AG04450 (cell line): ENCODE measurements around the gene DPEP2NB. TPM values are rescaled to one million over a fixed set of nuclear protein-coding genes. Genes with fewer than 3 reads are reported as not detected.

Experiments used
- CTCF ChIA-PET: fragments of 300-600, 350-600 bp; formaldehyde crosslinking; extraction: SDS; loops from one replicate; lab custom pipeline; 2022; ENCODE audit warnings: antibody characterized with exemption, inconsistent platforms; lab: Charles Lee
- POLR2A ChIA-PET: fragments of 350-600 bp; formaldehyde crosslinking; extraction: SDS; loops from one replicate; lab custom pipeline; 2021; ENCODE audit warnings: antibody characterized with exemption, inconsistent platforms; lab: Yijun Ruan, JAX
- DNase-seq: peaks from one replicate; pipeline ENCODE4 v3.0.0-alpha.2; 2011; ENCODE audit warnings: low read depth, low spot score
- H3K27ac ChIP-seq: one replicate; pipeline ENCODE4 v1.5.1; 2012; ENCODE audit warnings: low read depth, low read length, control low read depth
- H3K27me3 ChIP-seq: one replicate; pipeline ENCODE4 v1.6.0; 2012; ENCODE audit warnings: low read length; ENCODE audit not compliant: control insufficient read depth, insufficient read depth
- H3K4me3 ChIP-seq: 2 replicates; pipeline ENCODE4 v1.5.1; 2011; ENCODE audit warnings: mild to moderate bottlenecking, low read depth, low read length, control low read depth
- H3K9me3 ChIP-seq: 2 replicates; pipeline ENCODE4 v1.5.1; 2012; ENCODE audit warnings: low read length; ENCODE audit not compliant: control insufficient read depth, insufficient read depth
- CTCF ChIP-seq: IDR thresholded peaks from 2 replicates; pipeline ENCODE4 v1.5.1; 2011; ENCODE audit warnings: low read depth, low read length, control low read depth, inconsistent platforms
- polyA plus RNA-seq: library from polyadenylated mRNA; depleted of rRNA; stranded (reverse); fragments of >200 nt; gene quantifications from 2 replicates; pipeline ENCODE4 v1.2.3, GENCODE V29; 2011

DPEP2NB gene
- polyA plus RNA-seq, 1 experiment, result not detected

GRCh38 chr16:68055395-68055794 lies 39.7 kb upstream of the DPEP2NB start:
- CTCF ChIA-PET, result interaction anchor here (0.6 to 1.5 kb wide), 3 partner anchors 8 to 16 kb away, joined by 3 to 4 read pairs (median 3); no protein-coding TSS in a partner anchor
- Histone ChIP-seq H3K4me3 (no peak overlapping the region), H3K27me3 (no peaks in the 10 kb centered on the region), H3K9me3 (no peaks in the 10 kb centered on the region), H3K27ac (no peak overlapping the region)
- no peak for DNase-seq
- POLR2A ChIA-PET, result no interaction called here
- no peak for TF ChIP-seq CTCF

- Histone ChIP-seq H3K27me3 (no peaks in the 10 kb centered on the region), H3K9me3 (no peaks in the 10 kb centered on the region), H3K27ac (no peak overlapping the region), H3K4me3 (no peak overlapping the region)
- ChIA-PET POLR2A (no interaction called here), CTCF (interaction anchor here (1.3 kb wide), 1 partner anchor 9 kb away, joined by 6 read pairs; no protein-coding TSS in a partner anchor)
- no peak for TF ChIP-seq CTCF
- DNase-seq, result no peak
Measured at GRCh38 chr16:68049449-68049848, 33.7 kb upstream of the DPEP2NB start.

- ChIA-PET POLR2A (interaction anchor here (1.1 kb wide), 1 partner anchor 24 kb away, joined by 3 read pairs; no protein-coding TSS in a partner anchor), CTCF (interaction anchor here (0.8 kb wide), 1 partner anchor 54 kb away, joined by 3 read pairs; no protein-coding TSS in a partner anchor)
- TF ChIP-seq CTCF, result no peak
- Histone ChIP-seq H3K4me3 (no peak overlapping the region), H3K27ac (no peak overlapping the region), H3K9me3 (no peaks in the 10 kb centered on the region), H3K27me3 (no peaks in the 10 kb centered on the region)
- no peak for DNase-seq
Measured at GRCh38 chr16:68047987-68048386, 32.3 kb upstream of the DPEP2NB start.

GRCh38 chr16:68046106-68046505 lies 30.4 kb upstream of the DPEP2NB start:
- ChIA-PET POLR2A (interaction anchor here (0.7 kb wide), 1 partner anchor 191 kb away, joined by 5 read pairs; no protein-coding TSS in a partner anchor), CTCF (interaction anchor here (0.7 to 2.3 kb wide), 2 partner anchors 19 to 82 kb away, joined by 5 to 7 read pairs; no protein-coding TSS in a partner anchor)
- no peak for TF ChIP-seq CTCF

GRCh38 chr16:68041783-68042182 lies 26.1 kb upstream of the DPEP2NB start:
- no peak for TF ChIP-seq CTCF
- ChIA-PET POLR2A (no interaction called here), CTCF (interaction anchor here (0.7 to 1.7 kb wide), 7 partner anchors 19 to 520 kb away, joined by 3 to 16 read pairs (median 5); partner anchors contain the start of genes DDX28 and DUS2)
- Histone ChIP-seq H3K27ac (no peak overlapping the region), H3K27me3 (no peaks in the 10 kb centered on the region), H3K4me3 (no peak overlapping the region), H3K9me3 (no peaks in the 10 kb centered on the region)
- no peak for DNase-seq

More at GRCh38 chr16:68046106-68046505, 30.4 kb upstream of the DPEP2NB start:
- no peak overlapping the region for H3K4me3 ChIP-seq
- no peak for DNase-seq
- H3K9me3 ChIP-seq, result no peaks in the 10 kb centered on the region
- no peak overlapping the region for H3K27ac ChIP-seq
- H3K27me3 ChIP-seq, result no peaks in the 10 kb centered on the region
